Measurements from ENCODE around the gene GGA2. TPM values are rescaled to one million over a fixed set of nuclear protein-coding genes. Genes with fewer than 3 reads are reported as not detected.

The GGA2 gene
- total RNA-seq, 2 donors from 2014 or later, result 99.4 to 116 TPM

GRCh38 chr16:23556881-23557778, 46.8 kb upstream of the GGA2 start, which contains the start of the genes EARS2 and UBFD1:
TSS of gene EARS2 (minus strand) at chr16:23557350. CDS start at chr16:23557343, 7 bp downstream.
TSS of gene UBFD1 (plus strand) at chr16:23557727. CDS start at chr16:23557743, 16 bp downstream.
- Mint-ChIP-seq H3K4me3 (peak within 1 kb of the TSS; percentile 84), H3K36me3 (ENCODE audit: low read depth) (peaks cover 43% of the 10 kb centered on the region), H3K27ac (peak within 1 kb of the TSS; percentile 97), H3K9me3 (peaks cover 3% of the 10 kb centered on the region), H3K27me3 (ENCODE audit: insufficient read depth) (no peaks in the 10 kb centered on the region), H3K4me1 (peaks cover 3% of the 10 kb centered on the region)
- Histone ChIP-seq H3K27ac (ENCODE audit: low read depth, low read length) (peak within 1 kb of the TSS; percentile 94), H3K4me1 (ENCODE audit: control insufficient read depth, insufficient read depth, low read length) (no peaks in the 10 kb centered on the region), H3K27me3 (ENCODE audit: control insufficient read depth, insufficient read depth, low read length, poor library complexity, severe bottlenecking) (no peaks in the 10 kb centered on the region), H3K9ac (ENCODE audit: extremely low read depth, low read length, poor library complexity, severe bottlenecking) (peak within 1 kb of the TSS; percentile 92), H3K9me3 (ENCODE audit: control insufficient read depth, low read length) (no peaks in the 10 kb centered on the region), H3K4me3 (ENCODE audit: low read length) (peak within 1 kb of the TSS; percentile 98), H3K36me3 (ENCODE audit: control insufficient read depth, insufficient read depth, low read length) (peaks cover 41% of the 10 kb centered on the region)
- TF ChIP-seq CTCF (conservative IDR thresholded peaks at IDR 0.05), result peak; percentile 95
- DNase-seq, result peak; percentile 100
- WGBS, 2 experiments (ENCODE audit: insufficient coverage in 1 of 2, insufficient read length in 1 of 2), result 2 to 3% methylated on average over 37 to 65 of the region's 65 CpGs

DNA sequence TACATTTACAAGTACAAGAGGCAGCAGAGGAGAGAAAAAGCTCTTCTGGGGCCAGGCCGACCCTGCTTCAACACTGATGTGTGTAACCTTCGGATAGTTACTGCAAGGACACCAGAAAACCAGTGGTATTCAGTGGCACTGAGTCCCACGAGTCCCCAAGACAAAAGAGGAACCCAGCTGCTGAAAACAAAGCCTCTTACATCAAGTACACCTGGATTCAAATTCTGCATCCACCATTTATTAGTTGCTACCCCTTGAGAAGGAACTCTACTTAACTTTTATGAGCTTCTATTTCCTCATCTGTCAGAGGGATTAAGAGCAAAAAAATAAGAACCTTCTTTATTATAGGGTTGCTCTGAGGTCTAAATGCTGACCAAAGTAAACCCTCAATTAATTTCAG, 44.2 kb upstream of the GGA2 start:
- Mint-ChIP-seq H3K36me3 (ENCODE audit: low read depth) (peaks cover 44% of the 10 kb centered on the region), H3K9me3 (peaks cover 3% of the 10 kb centered on the region), H3K27ac (peak overlapping the region; percentile 39), H3K4me1 (peaks cover 5% of the 10 kb centered on the region), H3K4me3 (no peak overlapping the region), H3K27me3 (ENCODE audit: insufficient read depth) (no peaks in the 10 kb centered on the region)
- Histone ChIP-seq H3K9ac (ENCODE audit: extremely low read depth, low read length, poor library complexity, severe bottlenecking) (no peak overlapping the region), H3K27me3 (ENCODE audit: control insufficient read depth, insufficient read depth, low read length, poor library complexity, severe bottlenecking) (no peaks in the 10 kb centered on the region), H3K27ac (ENCODE audit: low read depth, low read length) (no peak overlapping the region), H3K9me3 (ENCODE audit: control insufficient read depth, low read length) (no peaks in the 10 kb centered on the region), H3K36me3 (ENCODE audit: control insufficient read depth, insufficient read depth, low read length) (peaks cover 35% of the 10 kb centered on the region), H3K4me3 (ENCODE audit: low read length) (no peak overlapping the region), H3K4me1 (ENCODE audit: control insufficient read depth, insufficient read depth, low read length) (no peaks in the 10 kb centered on the region)
- no peak for TF ChIP-seq CTCF (conservative IDR thresholded peaks at IDR 0.05)
- no peak for DNase-seq
- WGBS, 2 experiments (ENCODE audit: insufficient coverage in 1 of 2, insufficient read length in 1 of 2), result 85% methylated on average over 3 of the region's 3 CpGs; no CpG with 5 or more reads in 1 of the 2 experiments

- H3K4me1 Mint-ChIP-seq, result peaks cover 5% of the 10 kb centered on the region
- no peaks in the 10 kb centered on the region for H3K9me3 ChIP-seq (ENCODE audit: control insufficient read depth, low read length)
- H3K27me3 ChIP-seq (ENCODE audit: control insufficient read depth, insufficient read depth, low read length, poor library complexity, severe bottlenecking), result no peaks in the 10 kb centered on the region
- H3K27me3 Mint-ChIP-seq (ENCODE audit: insufficient read depth), result no peaks in the 10 kb centered on the region
- H3K27ac ChIP-seq (ENCODE audit: low read depth, low read length), result no peak overlapping the region
- H3K4me3 Mint-ChIP-seq, result no peak overlapping the region
- no peaks in the 10 kb centered on the region for H3K4me1 ChIP-seq (ENCODE audit: control insufficient read depth, insufficient read depth, low read length)
- peak; percentile 50 for DNase-seq
- no peak overlapping the region for H3K9ac ChIP-seq (ENCODE audit: extremely low read depth, low read length, poor library complexity, severe bottlenecking)
- peaks cover 3% of the 10 kb centered on the region for H3K9me3 Mint-ChIP-seq
- H3K27ac Mint-ChIP-seq, result peak overlapping the region; percentile 54
- H3K36me3 ChIP-seq (ENCODE audit: control insufficient read depth, insufficient read depth, low read length), result peaks cover 43% of the 10 kb centered on the region
- TF ChIP-seq CTCF (conservative IDR thresholded peaks at IDR 0.05), result no peak
- H3K36me3 Mint-ChIP-seq (ENCODE audit: low read depth), result peaks cover 49% of the 10 kb centered on the region
- 70 to 78% methylated on average over 5 to 6 of the region's 6 CpGs for WGBS, 2 experiments (ENCODE audit: insufficient coverage in 1 of 2, insufficient read length in 1 of 2)
- no peak overlapping the region for H3K4me3 ChIP-seq (ENCODE audit: low read length)
Observed at GRCh38 chr16:23552161-23552560, 41.9 kb upstream of the GGA2 start.

Measured in endodermal cell (in vitro differentiated cells).